HepG2 (cell line): ENCODE results near the gene PLLP. TPM values are rescaled to one million over a fixed set of nuclear protein-coding genes. Genes with fewer than 3 reads are reported as not detected.

ENCODE experiments used
- ARHGAP35 ChIP-seq: sonication (generic); formaldehyde crosslinking; IDR thresholded peaks from 2 replicates; pipeline ENCODE4 v1.9.0; 2022; ENCODE audit warnings: mild to moderate bottlenecking, inconsistent platforms, moderate library complexity, missing genetic modification reagents, borderline replicate concordance
- BCL3 ChIP-seq: sonication (generic); formaldehyde crosslinking; IDR thresholded peaks from 2 replicates; pipeline ENCODE4 v1.5.1; 2020; ENCODE audit warnings: mild to moderate bottlenecking, missing genetic modification reagents, moderate library complexity
- FLYWCH1 ChIP-seq: sonication (generic); formaldehyde crosslinking; IDR thresholded peaks from 2 replicates; pipeline ENCODE4 v1.8.1; 2023; ENCODE audit warnings: mild to moderate bottlenecking, missing genetic modification reagents
- NCOA5 ChIP-seq: sonication (generic); formaldehyde crosslinking; IDR thresholded peaks from 2 replicates; pipeline ENCODE4 v1.4.0; 2020; ENCODE audit warnings: missing genetic modification reagents
- NFYB ChIP-seq: sonication (generic); formaldehyde crosslinking; IDR thresholded peaks from 2 replicates; pipeline ENCODE4 v1.4.0; 2020; ENCODE audit warnings: missing genetic modification reagents
- PAX8 ChIP-seq: sonication (generic); formaldehyde crosslinking; IDR thresholded peaks from 2 replicates; pipeline ENCODE4 v1.8.0; 2022; ENCODE audit warnings: mild to moderate bottlenecking, missing genetic modification reagents, borderline replicate concordance
- PHB2 ChIP-seq: fragments of 450-650 bp; IDR thresholded peaks from 2 replicates; pipeline ENCODE4 v1.6.1; 2018; ENCODE audit not compliant: partially characterized antibody
- POLR2G ChIP-seq: fragments of 200-400 bp; formaldehyde crosslinking; IDR thresholded peaks from 2 replicates; pipeline ENCODE4 v1.6.1; 2018; ENCODE audit warnings: mild to moderate bottlenecking, low read depth, low read length, moderate library complexity
- PRDM4 ChIP-seq: sonication (generic); formaldehyde crosslinking; IDR thresholded peaks from 2 replicates; pipeline ENCODE4 v1.9.0; 2021; ENCODE audit warnings: missing genetic modification reagents, borderline replicate concordance
- RELA ChIP-seq: sonication (generic); formaldehyde crosslinking; IDR thresholded peaks from 2 replicates; pipeline ENCODE4 v1.4.0; 2020; ENCODE audit warnings: missing genetic modification reagents
- RFX1 ChIP-seq: fragments of 450-650 bp; IDR thresholded peaks from 2 replicates; pipeline ENCODE4 v1.6.1; 2017
- SNAPC4 ChIP-seq: sonication (generic); formaldehyde crosslinking; IDR thresholded peaks from 2 replicates; pipeline ENCODE4 v1.4.0; 2020; ENCODE audit warnings: mild to moderate bottlenecking, missing genetic modification reagents
- ZFAT ChIP-seq: sonication (generic); formaldehyde crosslinking; conservative IDR thresholded peaks from 2 replicates; pipeline ENCODE4 v1.8.1; 2023; ENCODE audit warnings: missing genetic modification reagents, inconsistent platforms
- ZNF263 ChIP-seq: sonication (generic); formaldehyde crosslinking; IDR thresholded peaks from 2 replicates; pipeline ENCODE4 v1.4.0; 2020; ENCODE audit warnings: missing genetic modification reagents
- ZNF280D ChIP-seq: sonication (generic); formaldehyde crosslinking; IDR thresholded peaks from 2 replicates; pipeline ENCODE4 v1.5.1; 2020; ENCODE audit warnings: mild to moderate bottlenecking, missing genetic modification reagents
- polyA plus RNA-seq, 8 experiments: library from polyadenylated mRNA; depleted of rRNA in 3 of 8; stranded (reverse) in 7 of 8; unstranded in 1 of 8; fragments of >200 nt; fragmentation: Illumina TruSeq in 4 of 8; extraction: Trizol in 4 of 8; gene quantifications; 2 replicates each; pipeline versions ENCODE4 v1.2.1 to v1.2.3, GENCODE V29; 2011 to 2016; ENCODE audit warnings: low read depth in 4 of 8, missing spikeins in 1 of 8, mixed read lengths in 1 of 8; ENCODE audit not compliant: insufficient read depth in 1 of 8
- total RNA-seq, 5 experiments: library from RNA; depleted of rRNA; stranded (reverse); fragments of >200 nt; fragmentation: Illumina TruSeq; extraction: Trizol; gene quantifications; 2 replicates each; pipeline ENCODE4 v1.2.3, GENCODE V29; 2016; ENCODE audit warnings: low read depth in 1 of 5

PLLP gene
- total and polyA plus RNA-seq, 2 of the 13 experiments (the other 11 are each of a cell fraction or from before 2014, with no cell fraction given) = 60.6 to 127 TPM

- TF ChIP-seq ZNF280D (CRISPR knock-in tag) = no peak
- TF ChIP-seq PRDM4 (CRISPR knock-in tag) = no peak
- TF ChIP-seq ZNF263 = no peak; the same call in 1 of the 2 replicates
- TF ChIP-seq NFYB (CRISPR knock-in tag) = no peak
- no peak for TF ChIP-seq RFX1
- no peak for TF ChIP-seq FLYWCH1 (CRISPR knock-in tag)
- no peak for TF ChIP-seq ZFAT (CRISPR knock-in tag)
- peak; percentile 67 for TF ChIP-seq POLR2G
- no peak for TF ChIP-seq ARHGAP35 (CRISPR knock-in tag)
- TF ChIP-seq SNAPC4 = no peak
- TF ChIP-seq BCL3 (CRISPR knock-in tag) = peak; percentile 96
- TF ChIP-seq RELA (CRISPR knock-in tag) = peak; percentile 78; the same call in 1 of the 2 replicates
- TF ChIP-seq PHB2 = no peak
- no peak for TF ChIP-seq PAX8
- TF ChIP-seq NCOA5 (CRISPR knock-in tag) = no peak
These were observed 19.9 kb upstream of the PLLP start (continued) for GRCh38 chr16:57304169-57305061.
